ENCODE measurements around the gene OR6X1.
"Not testable (repeated sequence)": the region's sequence is repeated elsewhere in the genome, so short reads cannot be mapped to it uniquely, and the experiment has no call there.

OR6X1 gene

GRCh38 chr11:123718063-123718462 is 36.3 kb downstream of the OR6X1 start:
- H3K27me3 ChIP-seq (ENCODE audit: control insufficient read depth, insufficient read depth, low read length): no peaks in the 10 kb centered on the region
- no peaks in the 10 kb centered on the region for H3K4me1 ChIP-seq (ENCODE audit: control insufficient read depth, insufficient read depth, low read length)
- H3K9ac ChIP-seq (ENCODE audit: low read length): no peak overlapping the region
- H3K4me3 ChIP-seq (ENCODE audit: low read length): no peak overlapping the region
- no peak overlapping the region for H3K27ac ChIP-seq (ENCODE audit: low read depth, low read length)
- no peaks in the 10 kb centered on the region for H3K36me3 ChIP-seq (ENCODE audit: control insufficient read depth, insufficient read depth, low read length)

GRCh38 chr11:123712627-123713026 is 41.7 kb downstream of the OR6X1 start:
- not testable (repeated sequence) for H3K36me3 ChIP-seq (ENCODE audit: control insufficient read depth, insufficient read depth, low read length); H3K27me3 ChIP-seq (ENCODE audit: control insufficient read depth, insufficient read depth, low read length); H3K4me3 ChIP-seq (ENCODE audit: low read length); H3K9ac ChIP-seq (ENCODE audit: low read length); H3K4me1 ChIP-seq (ENCODE audit: control insufficient read depth, insufficient read depth, low read length); H3K27ac ChIP-seq (ENCODE audit: low read depth, low read length)

GRCh38 chr11:123707606-123708205 is 46.6 kb downstream of the OR6X1 start:
- Histone ChIP-seq H3K27me3 (ENCODE audit: control insufficient read depth, insufficient read depth, low read length) (no peaks in the 10 kb centered on the region), H3K27ac (ENCODE audit: low read depth, low read length) (no peak overlapping the region), H3K4me1 (ENCODE audit: control insufficient read depth, insufficient read depth, low read length) (no peaks in the 10 kb centered on the region), H3K9ac (ENCODE audit: low read length) (no peak overlapping the region), H3K4me3 (ENCODE audit: low read length) (no peak overlapping the region), H3K36me3 (ENCODE audit: control insufficient read depth, insufficient read depth, low read length) (no peaks in the 10 kb centered on the region)

GRCh38 chr11:123707206-123707605 is 47.1 kb downstream of the OR6X1 start:
- Histone ChIP-seq H3K4me1 (ENCODE audit: control insufficient read depth, insufficient read depth, low read length) (no peaks in the 10 kb centered on the region), H3K27ac (ENCODE audit: low read depth, low read length) (no peak overlapping the region), H3K27me3 (ENCODE audit: control insufficient read depth, insufficient read depth, low read length) (no peaks in the 10 kb centered on the region), H3K4me3 (ENCODE audit: low read length) (no peak overlapping the region), H3K36me3 (ENCODE audit: control insufficient read depth, insufficient read depth, low read length) (no peaks in the 10 kb centered on the region), H3K9ac (ENCODE audit: low read length) (no peak overlapping the region)

GRCh38 chr11:123704341-123704740 is 50.0 kb downstream of the OR6X1 start:
- Histone ChIP-seq H3K9ac (ENCODE audit: low read length) (no peak overlapping the region), H3K36me3 (ENCODE audit: control insufficient read depth, insufficient read depth, low read length) (no peaks in the 10 kb centered on the region), H3K27ac (ENCODE audit: low read depth, low read length) (no peak overlapping the region)

More at GRCh38 chr11:123704341-123704740, 50.0 kb downstream of the OR6X1 start:
- Histone ChIP-seq H3K4me3 (ENCODE audit: low read length) (no peak overlapping the region), H3K27me3 (ENCODE audit: control insufficient read depth, insufficient read depth, low read length) (no peaks in the 10 kb centered on the region), H3K4me1 (ENCODE audit: control insufficient read depth, insufficient read depth, low read length) (no peaks in the 10 kb centered on the region)

Data from rectal smooth muscle tissue (tissue), 1 donor.